Measurements from ENCODE around the gene DOLK. TPM values are rescaled to one million over a fixed set of nuclear protein-coding genes. Genes with fewer than 3 reads are reported as not detected.

DOLK gene
- total and polyA plus RNA-seq, 11 donors, result 7.8 to 15.6 (median 10.6) TPM

- TF ChIP-seq POLR2A (IDR thresholded peaks at IDR 0.05) (no peak), CTCF (IDR thresholded peaks at IDR 0.05) (no peak)
- H3K4me1 ChIP-seq, result peaks cover 0 to 7% (median 0%) of the 10 kb centered on the region in 12 donors
- H3K27me3 ChIP-seq, result no peaks in the 10 kb centered on the region
- H3K36me3 ChIP-seq, result peaks cover 0 to 100% (median 98%) of the 10 kb centered on the region in 9 donors
- H3K27ac ChIP-seq, result peak overlapping the region in 6 of 12 donors; percentile 4 to 63 (median 50)
- intact Hi-C loops (cut with DNase I), result no loop called here
- H3K4me3 ChIP-seq, result peak overlapping the region in 1 of 12 donors; percentile 7
- ATAC-seq (peak; percentile 73 to 86 (median 77)), DNase-seq (peak in 1 of 5 donors; percentile 48)
- WGBS, 4 donors, result 78 to 88% (median 84%) methylated on average over 5 of the region's 5 CpGs
- H3K9me3 ChIP-seq, result no peaks in the 10 kb centered on the region
These were observed 40.4 kb upstream of the DOLK start for GRCh38 chr9:128987805-128988204.

GRCh38 chr9:128986671-128987070 lies 39.3 kb upstream of the DOLK start:
- ATAC-seq, result no peak
- DNase-seq, result no peak
- no peaks in the 10 kb centered on the region for H3K27me3 ChIP-seq
- peaks cover 0 to 7% (median 0%) of the 10 kb centered on the region in 12 donors for H3K4me1 ChIP-seq
- no peaks in the 10 kb centered on the region for H3K9me3 ChIP-seq
- H3K27ac ChIP-seq, result no peak overlapping the region
- intact Hi-C loops (cut with DNase I), result no loop called here
- peaks cover 0 to 100% (median 98%) of the 10 kb centered on the region in 9 donors for H3K36me3 ChIP-seq
- WGBS, 4 donors, result 94 to 100% (median 96%) methylated on average over 5 of the region's 5 CpGs
- TF ChIP-seq POLR2A (IDR thresholded peaks at IDR 0.05) (no peak), CTCF (IDR thresholded peaks at IDR 0.05) (no peak)
- no peak overlapping the region for H3K4me3 ChIP-seq

GRCh38 chr9:128983536-128983935 lies 36.1 kb upstream of the DOLK start:
- intact Hi-C loops (cut with DNase I), result no loop called here
- TF ChIP-seq CTCF (IDR thresholded peaks at IDR 0.05) (no peak), POLR2A (IDR thresholded peaks at IDR 0.05) (no peak)
- DNase-seq, result no peak
- H3K4me1 ChIP-seq, result peaks cover 0 to 7% (median 0%) of the 10 kb centered on the region in 12 donors
- ATAC-seq, result no peak
- no peaks in the 10 kb centered on the region for H3K9me3 ChIP-seq
- no peaks in the 10 kb centered on the region for H3K27me3 ChIP-seq
- 96 to 98% (median 98%) methylated on average over 8 of the region's 8 CpGs for WGBS, 4 donors
- H3K36me3 ChIP-seq, result peaks cover 0 to 100% (median 98%) of the 10 kb centered on the region in 9 donors
- H3K4me3 ChIP-seq, result no peak overlapping the region
- no peak overlapping the region for H3K27ac ChIP-seq

- H3K4me1 ChIP-seq, result no peaks in the 10 kb centered on the region
- no peak for ATAC-seq
- H3K27me3 ChIP-seq, result no peaks in the 10 kb centered on the region
- H3K9me3 ChIP-seq, result no peaks in the 10 kb centered on the region
- 86 to 90% (median 89%) methylated on average over 3 of the region's 3 CpGs for WGBS, 4 donors
- no peak overlapping the region for H3K4me3 ChIP-seq
- intact Hi-C loops (cut with DNase I), result no loop called here
- no peak for DNase-seq
- TF ChIP-seq CTCF (IDR thresholded peaks at IDR 0.05) (no peak), POLR2A (IDR thresholded peaks at IDR 0.05) (no peak)
- no peak overlapping the region for H3K27ac ChIP-seq
- H3K36me3 ChIP-seq, result peaks cover 0 to 98% (median 91%) of the 10 kb centered on the region in 9 donors
These were observed 31.7 kb upstream of the DOLK start for GRCh38 chr9:128979111-128979510.

Measured in heart left ventricle (tissue), 16 donors.